Uterus (tissue), 2 donors: ENCODE measurements around the gene PNMA8C.

ENCODE experiments used
- POLR2A ChIP-seq, 2 donors: fragments of 450-650 bp; IDR thresholded peaks; one replicate each; pipeline ENCODE4 v1.6.1; 2016; ENCODE audit warnings: antibody characterized with exemption in 2 of 2, mild to moderate bottlenecking in 1 of 2, moderate library complexity in 1 of 2
- TF ChIP-seq, protein P1 (sequence below), 4 experiments: fragments of 200-600 bp in 2 of 4; fragments of 450-650 bp in 2 of 4; sonication (generic) in 2 of 4; IDR thresholded peaks; one replicate each; pipeline ENCODE4 v1.5.1; 2016 to 2019; ENCODE audit warnings: antibody characterized with exemption in 4 of 4, mild to moderate bottlenecking in 2 of 4, moderate library complexity in 1 of 4

- TF ChIP-seq, protein P1, sequence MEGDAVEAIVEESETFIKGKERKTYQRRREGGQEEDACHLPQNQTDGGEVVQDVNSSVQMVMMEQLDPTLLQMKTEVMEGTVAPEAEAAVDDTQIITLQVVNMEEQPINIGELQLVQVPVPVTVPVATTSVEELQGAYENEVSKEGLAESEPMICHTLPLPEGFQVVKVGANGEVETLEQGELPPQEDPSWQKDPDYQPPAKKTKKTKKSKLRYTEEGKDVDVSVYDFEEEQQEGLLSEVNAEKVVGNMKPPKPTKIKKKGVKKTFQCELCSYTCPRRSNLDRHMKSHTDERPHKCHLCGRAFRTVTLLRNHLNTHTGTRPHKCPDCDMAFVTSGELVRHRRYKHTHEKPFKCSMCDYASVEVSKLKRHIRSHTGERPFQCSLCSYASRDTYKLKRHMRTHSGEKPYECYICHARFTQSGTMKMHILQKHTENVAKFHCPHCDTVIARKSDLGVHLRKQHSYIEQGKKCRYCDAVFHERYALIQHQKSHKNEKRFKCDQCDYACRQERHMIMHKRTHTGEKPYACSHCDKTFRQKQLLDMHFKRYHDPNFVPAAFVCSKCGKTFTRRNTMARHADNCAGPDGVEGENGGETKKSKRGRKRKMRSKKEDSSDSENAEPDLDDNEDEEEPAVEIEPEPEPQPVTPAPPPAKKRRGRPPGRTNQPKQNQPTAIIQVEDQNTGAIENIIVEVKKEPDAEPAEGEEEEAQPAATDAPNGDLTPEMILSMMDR (IDR thresholded peaks at IDR 0.05) = no peak
- TF ChIP-seq POLR2A (IDR thresholded peaks at IDR 0.05) = no peak
Observed at GRCh38 chr19:46408664-46409039, 20.1 kb downstream of the PNMA8C start.
